Left ventricle myocardium inferior (tissue), 1 donor: ENCODE measurements around the gene ERMARD. TPM values are rescaled to one million over a fixed set of nuclear protein-coding genes. Genes with fewer than 3 reads are reported as not detected.

Source experiments
- DNase-seq: peaks from one replicate; pipeline ENCODE4 v3.0.0-alpha.2; 2020
- H3K27ac ChIP-seq: fragments of 200-600 bp; replicated peaks from 2 replicates; pipeline ENCODE4 v1.8.0; 2021
- H3K27me3 ChIP-seq: fragments of 200-600 bp; 2 replicates; pipeline ENCODE4 v1.8.0; 2021; ENCODE audit warnings: low read depth
- H3K36me3 ChIP-seq: fragments of 200-600 bp; 2 replicates; pipeline ENCODE4 v1.8.0; 2021
- H3K4me1 ChIP-seq: fragments of 200-600 bp; 2 replicates; pipeline ENCODE4 v1.8.0; 2021
- H3K4me3 ChIP-seq: fragments of 200-600 bp; 2 replicates; pipeline ENCODE4 v1.8.0; 2021; ENCODE audit warnings: mild to moderate bottlenecking, moderate library complexity
- H3K9me3 ChIP-seq: fragments of 200-600 bp; replicated peaks from 2 replicates; pipeline ENCODE4 v1.8.0; 2021
- intact Hi-C: fragments of 100-400 bp; cut with micrococcal nuclease; formaldehyde crosslinking; loops from one replicate; pipeline ENCODE4 v1.11.0; 2022
- total RNA-seq: library from RNA; stranded (reverse); fragmentation: NEBNext Ultra II Directional; extraction: Animal tissue kit (Norgen Biotek cat#: 25700); gene quantifications from one replicate; pipeline ENCODE4 v1.2.1, GENCODE V29; 2021
- TF ChIP-seq, protein P1 (sequence below): fragments of 200-600 bp; IDR thresholded peaks from 2 replicates; pipeline ENCODE4 v1.8.0; 2021; ENCODE audit warnings: antibody characterized with exemption, mild to moderate bottlenecking, borderline replicate concordance
- donor health status: DM: no; HTN: yes; CAD: no; lungs with severe emphysema.

The ERMARD gene
- total RNA-seq, 1 donor from 2014 or later, result 9.3 TPM

DNA sequence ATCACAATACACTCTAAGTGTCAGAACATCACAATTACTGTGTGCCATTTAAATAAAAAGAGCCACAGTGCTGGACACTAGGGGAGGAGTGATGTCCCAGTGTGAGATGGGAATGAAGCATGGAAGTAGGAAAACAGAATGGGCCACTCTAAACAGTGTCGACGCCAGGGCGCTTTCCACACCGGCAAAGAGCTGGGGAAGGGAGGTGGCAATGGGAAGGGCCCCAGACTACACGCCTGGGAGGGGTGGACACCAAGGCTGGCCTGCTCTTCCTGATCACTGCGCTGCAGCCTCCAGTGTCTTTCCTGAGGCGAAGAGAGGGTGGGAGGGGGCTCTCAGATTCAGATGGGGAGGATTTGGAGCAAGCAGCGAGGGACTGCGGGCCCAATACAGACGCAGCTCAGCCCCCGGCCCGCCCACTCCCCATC is 75.9 kb downstream of the ERMARD start:
- Histone ChIP-seq H3K36me3 (no peaks in the 10 kb centered on the region), H3K4me3 (no peak overlapping the region), H3K4me1 (peaks cover 8% of the 10 kb centered on the region), H3K9me3 (peaks cover 10% of the 10 kb centered on the region), H3K27ac (no peak overlapping the region), H3K27me3 (peaks cover 51% of the 10 kb centered on the region)
- TF ChIP-seq, protein P1, sequence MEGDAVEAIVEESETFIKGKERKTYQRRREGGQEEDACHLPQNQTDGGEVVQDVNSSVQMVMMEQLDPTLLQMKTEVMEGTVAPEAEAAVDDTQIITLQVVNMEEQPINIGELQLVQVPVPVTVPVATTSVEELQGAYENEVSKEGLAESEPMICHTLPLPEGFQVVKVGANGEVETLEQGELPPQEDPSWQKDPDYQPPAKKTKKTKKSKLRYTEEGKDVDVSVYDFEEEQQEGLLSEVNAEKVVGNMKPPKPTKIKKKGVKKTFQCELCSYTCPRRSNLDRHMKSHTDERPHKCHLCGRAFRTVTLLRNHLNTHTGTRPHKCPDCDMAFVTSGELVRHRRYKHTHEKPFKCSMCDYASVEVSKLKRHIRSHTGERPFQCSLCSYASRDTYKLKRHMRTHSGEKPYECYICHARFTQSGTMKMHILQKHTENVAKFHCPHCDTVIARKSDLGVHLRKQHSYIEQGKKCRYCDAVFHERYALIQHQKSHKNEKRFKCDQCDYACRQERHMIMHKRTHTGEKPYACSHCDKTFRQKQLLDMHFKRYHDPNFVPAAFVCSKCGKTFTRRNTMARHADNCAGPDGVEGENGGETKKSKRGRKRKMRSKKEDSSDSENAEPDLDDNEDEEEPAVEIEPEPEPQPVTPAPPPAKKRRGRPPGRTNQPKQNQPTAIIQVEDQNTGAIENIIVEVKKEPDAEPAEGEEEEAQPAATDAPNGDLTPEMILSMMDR, result no peak
- no peak for DNase-seq
- intact Hi-C loops, result no loop called here

DNA sequence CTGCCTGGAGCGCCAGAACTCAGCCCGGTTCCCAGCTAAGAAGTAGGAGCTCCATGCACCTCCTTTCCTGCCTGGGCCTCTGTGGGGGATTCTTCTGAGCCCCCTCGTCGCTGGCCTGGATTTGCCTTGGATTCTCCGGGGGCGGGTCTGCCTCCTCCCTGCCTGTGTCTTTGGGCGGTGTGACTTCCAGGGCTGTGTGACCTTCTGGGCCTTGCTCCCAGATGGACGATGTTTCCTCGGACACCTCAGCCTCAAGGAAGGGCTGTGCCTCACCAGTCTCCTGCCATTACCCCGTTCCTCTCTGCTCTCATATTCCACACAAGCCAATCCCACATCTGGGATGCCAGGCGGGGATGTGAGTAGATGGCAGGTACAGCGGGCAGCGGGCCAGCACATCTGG is 76.8 kb downstream of the ERMARD start:
- TF ChIP-seq, protein P1, result no peak
- DNase-seq, result no peak
- peaks cover 10% of the 10 kb centered on the region for H3K9me3 ChIP-seq
- peaks cover 8% of the 10 kb centered on the region for H3K4me1 ChIP-seq
- H3K4me3 ChIP-seq, result no peak overlapping the region
- H3K27ac ChIP-seq, result no peak overlapping the region
- intact Hi-C loops, result no loop called here
- peaks cover 48% of the 10 kb centered on the region for H3K27me3 ChIP-seq
- no peaks in the 10 kb centered on the region for H3K36me3 ChIP-seq

DNA sequence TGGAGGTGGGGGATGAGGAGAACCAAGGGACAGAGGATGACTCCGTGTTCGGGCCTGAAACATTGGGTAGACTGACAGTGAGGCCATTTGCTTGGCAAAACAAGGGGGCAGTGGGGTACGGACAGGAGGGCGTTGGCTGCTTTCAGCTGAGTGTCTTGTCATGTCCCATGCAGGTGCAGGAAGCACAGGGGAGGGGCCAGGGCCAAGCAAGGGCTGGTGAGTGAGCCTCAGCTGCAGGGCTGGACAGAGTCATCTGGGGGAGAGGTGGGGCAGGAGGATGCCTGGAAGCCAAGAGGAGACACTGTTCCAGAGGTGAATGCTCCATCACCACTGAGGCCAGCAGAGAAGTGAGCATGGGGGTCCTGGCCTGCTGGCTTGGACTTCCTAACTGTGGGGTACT is 78.4 kb downstream of the ERMARD start:
- Histone ChIP-seq H3K9me3 (peaks cover 10% of the 10 kb centered on the region), H3K27ac (no peak overlapping the region), H3K4me3 (no peak overlapping the region), H3K27me3 (peaks cover 36% of the 10 kb centered on the region), H3K4me1 (peaks cover 8% of the 10 kb centered on the region), H3K36me3 (no peaks in the 10 kb centered on the region)
- intact Hi-C loops, result loop anchor here (5.0 to 10.0 kb wide), 2 partner anchors 475 to 703 kb away; partner anchors contain the start of gene FAM120B
- TF ChIP-seq, protein P1, result no peak
- no peak for DNase-seq

DNA sequence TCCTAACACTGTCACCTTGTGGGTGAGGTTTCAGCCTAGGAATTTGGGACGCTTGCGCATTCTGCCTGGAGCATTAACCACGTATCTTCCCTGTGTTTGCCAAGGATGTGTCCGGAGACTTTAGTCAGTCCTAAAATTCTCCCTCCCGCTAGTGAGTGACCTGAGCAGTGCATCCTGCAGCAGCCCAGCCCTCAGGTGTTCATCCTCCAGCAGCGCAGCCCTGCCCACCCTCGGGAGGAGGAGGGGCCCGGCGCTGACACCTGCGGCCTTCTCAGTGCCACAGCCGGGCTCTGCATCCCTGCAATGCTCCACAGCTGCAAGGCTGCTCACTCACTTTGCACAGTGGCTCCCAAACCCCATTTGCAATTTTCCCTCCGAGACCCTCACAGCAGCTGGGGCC is 79.5 kb downstream of the ERMARD start:
- intact Hi-C loops, result loop anchor here (5.0 to 10.0 kb wide), 2 partner anchors 474 to 701 kb away; partner anchors contain the start of gene FAM120B
- Histone ChIP-seq H3K4me3 (no peak overlapping the region), H3K4me1 (peaks cover 8% of the 10 kb centered on the region), H3K27me3 (peaks cover 33% of the 10 kb centered on the region), H3K36me3 (no peaks in the 10 kb centered on the region), H3K9me3 (peaks cover 10% of the 10 kb centered on the region), H3K27ac (no peak overlapping the region)
- DNase-seq, result no peak
- TF ChIP-seq, protein P1, result no peak

Other genes starting within 250 kb of the ERMARD start
- 9.1 TPM for gene WDR27, start 49.6 kb upstream of the ERMARD start, total RNA-seq
- 14.0 TPM for gene C6orf120, start 49.5 kb upstream of the ERMARD start, total RNA-seq
- gene PHF10, start 27.1 kb upstream of the ERMARD start, total RNA-seq, result 56.6 TPM
- gene DYNLT2, start 50 bp upstream of the ERMARD start, total RNA-seq, result 0.66 TPM